G401 (cell line): ENCODE data around the gene SNAP23. TPM values are rescaled to one million over a fixed set of nuclear protein-coding genes. Genes with fewer than 3 reads are reported as not detected.

Experiments
- DNase-seq: peaks from one replicate; pipeline ENCODE4 v3.0.0-alpha.2; 2015; ENCODE audit warnings: low spot score
- in situ Hi-C: cut with HindIII; loops from 2 replicates; pipeline ENCODE4 v1.10.0; 2016; ENCODE audit warnings: low sequenced_read_pairs, mixed read lengths
- total RNA-seq: library from RNA; depleted of rRNA; stranded (reverse); fragments of >200 nt; shearing (Covaris generic); gene quantifications from 2 replicates; pipeline ENCODE4 v1.2.3, GENCODE V29; 2014; rRNA removed

SNAP23 gene
- 98.5 and 122 TPM in 2 replicates for total RNA-seq

DNA sequence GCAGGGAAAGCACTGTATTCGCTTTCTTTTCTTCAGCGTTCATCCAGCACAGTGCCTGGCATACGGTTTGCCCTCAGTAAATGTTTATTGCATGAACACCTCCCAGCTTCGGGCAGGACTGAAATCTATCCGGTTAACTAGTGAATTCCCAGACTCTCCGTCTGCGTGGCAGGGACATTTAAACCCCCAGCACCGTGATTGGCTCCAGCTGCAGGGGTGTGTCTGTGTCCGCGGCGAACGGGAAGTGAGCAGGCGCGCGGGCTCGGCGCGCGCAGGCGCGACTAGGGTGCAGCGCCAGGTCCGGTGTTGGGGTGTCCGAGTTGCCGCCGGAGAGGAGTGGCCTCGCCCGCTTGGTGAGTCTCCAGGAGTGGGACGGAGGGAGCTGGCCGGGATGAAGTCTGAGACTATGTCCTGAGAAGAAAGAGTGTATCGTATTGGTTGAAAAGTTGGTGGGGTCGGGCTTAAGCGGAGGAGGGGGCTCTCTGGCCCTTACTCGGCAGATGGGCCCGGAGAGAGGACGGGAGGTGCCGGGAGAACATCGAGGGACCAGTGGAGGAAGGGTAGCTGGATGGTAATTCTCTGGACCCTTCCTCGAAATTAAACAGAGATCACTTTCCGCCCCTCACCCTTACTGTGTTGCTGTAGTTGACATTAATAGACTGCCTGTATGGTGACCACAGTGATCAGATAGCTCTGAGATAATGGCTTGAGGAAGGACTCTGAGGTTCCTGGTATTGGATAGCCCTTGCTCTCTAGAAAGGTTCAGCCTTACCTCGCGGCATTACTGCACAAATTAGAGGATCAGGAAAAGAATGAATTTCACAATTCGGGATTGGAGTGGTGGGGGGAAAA is at the start of gene SNAP23:
TSS of gene SNAP23 (plus strand) at position 274 of the 852 bp plus-strand sequence. CDS start 16,213 bp downstream, outside the sequence.
- peak; percentile 96 for DNase-seq
- in situ Hi-C loops: no loop called here

DNA sequence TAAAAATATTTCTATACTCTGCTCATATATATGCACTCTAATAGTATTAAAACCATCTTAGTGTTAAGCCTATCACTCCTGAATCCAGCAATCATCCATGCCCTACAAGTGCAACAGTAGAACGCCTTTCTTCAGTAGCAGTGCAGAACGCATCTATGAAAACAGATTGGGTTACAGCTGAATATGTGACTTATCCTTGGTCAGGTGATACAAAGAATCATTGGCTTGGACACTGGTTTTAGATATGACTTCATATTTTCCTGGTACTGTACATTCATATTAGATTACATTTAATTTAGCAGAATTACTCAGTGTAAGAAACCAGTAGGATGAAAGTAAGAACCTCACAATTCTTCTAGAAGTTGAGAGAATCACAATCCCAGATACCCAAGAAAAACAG is 47.8 kb upstream of the SNAP23 start:
- in situ Hi-C loops: no loop called here
- DNase-seq: no peak

DNA sequence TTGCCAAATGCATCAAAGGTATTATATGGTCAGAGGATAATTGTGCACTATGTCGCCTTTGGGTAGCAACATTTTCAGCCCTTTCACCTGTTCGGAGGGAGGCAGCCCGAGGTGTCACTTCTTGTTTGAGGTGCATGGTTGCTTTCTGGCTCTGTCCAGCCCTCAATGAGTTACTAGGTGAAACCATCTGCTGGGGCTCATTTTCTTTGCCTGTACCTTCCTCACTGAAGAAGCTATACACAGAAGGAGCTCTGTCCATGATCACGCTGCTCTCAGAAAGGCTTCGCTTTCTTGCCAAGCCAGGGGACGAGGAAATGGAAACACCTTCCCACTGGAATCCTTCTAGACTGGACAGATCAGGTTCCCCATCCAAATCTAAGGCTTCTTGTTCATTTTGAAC is 47.2 kb upstream of the SNAP23 start:
- DNase-seq: peak; percentile 78

DNA sequence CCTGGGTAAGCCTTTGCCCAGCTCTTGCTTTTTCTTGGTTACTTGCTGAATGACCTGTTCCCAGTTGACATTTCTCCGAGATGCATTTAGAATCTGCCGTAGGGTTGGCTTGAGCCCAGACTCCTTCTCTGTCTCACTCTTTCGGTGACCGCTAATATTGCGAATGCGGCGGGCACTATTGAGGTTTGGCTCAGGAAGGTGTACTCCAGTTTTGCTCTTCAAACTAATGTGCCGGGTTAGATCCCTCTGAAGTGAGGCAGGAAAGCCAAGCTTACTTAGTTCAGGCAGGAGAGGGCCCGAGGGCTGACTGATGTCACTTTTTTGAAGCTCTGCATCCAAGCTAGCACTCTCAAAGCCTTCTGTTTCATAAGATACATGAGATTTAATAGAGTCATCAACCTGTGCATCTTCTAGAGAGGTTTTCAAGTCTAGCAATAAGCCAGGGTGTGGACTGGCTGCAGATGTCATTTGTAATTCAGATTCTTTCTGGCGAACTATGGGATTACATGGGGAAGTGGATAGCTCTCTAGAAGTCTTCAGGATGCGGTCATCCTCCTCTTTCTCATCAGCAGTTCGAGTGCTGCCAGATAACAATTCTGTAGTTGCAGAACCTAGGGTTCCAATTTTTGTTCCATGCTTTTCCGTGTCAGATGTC is 45.5 kb upstream of the SNAP23 start:
- in situ Hi-C loops: no loop called here
- no peak for DNase-seq

More for the DNA sequence above, 47.2 kb upstream of the SNAP23 start:
- in situ Hi-C loops: no loop called here

DNA sequence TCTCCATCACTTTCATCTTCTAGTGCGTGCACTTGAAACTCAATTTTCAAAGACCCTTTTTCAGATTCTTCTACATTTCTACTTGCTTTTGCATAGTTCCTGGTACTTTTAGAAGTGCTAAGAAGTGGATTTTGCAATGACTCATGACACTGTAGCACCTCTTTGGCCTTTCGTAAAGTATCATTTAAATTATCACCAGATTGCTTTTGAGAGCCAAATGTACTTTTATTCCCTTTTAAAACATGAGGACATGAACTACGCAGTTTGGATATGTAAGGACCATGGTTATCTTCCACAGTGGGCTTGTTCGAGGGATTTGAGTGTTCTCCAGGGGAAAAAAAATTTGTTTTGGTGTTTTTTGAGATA is 45.0 kb upstream of the SNAP23 start:
- no peak for DNase-seq
- in situ Hi-C loops: no loop called here

DNA sequence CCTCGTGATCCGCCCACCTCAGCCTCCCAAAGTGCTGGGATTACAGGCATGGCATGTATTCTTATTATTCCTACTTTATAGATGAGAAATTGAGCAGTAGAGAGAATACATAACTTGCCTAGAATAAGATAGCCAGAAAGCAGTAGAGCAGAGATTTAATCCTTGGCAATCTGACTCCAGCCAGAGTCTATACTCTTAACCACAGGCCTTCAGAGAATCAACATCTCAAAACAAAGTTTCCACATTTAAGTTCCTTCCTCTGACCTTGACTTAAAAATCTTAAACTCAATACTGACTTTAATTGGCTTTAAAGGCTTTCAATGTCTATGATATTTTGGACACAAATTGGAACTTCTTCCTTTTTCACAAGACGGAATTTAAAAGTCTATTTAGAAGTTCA is 41.6 kb upstream of the SNAP23 start:
- DNase-seq: no peak
- in situ Hi-C loops: no loop called here

DNA sequence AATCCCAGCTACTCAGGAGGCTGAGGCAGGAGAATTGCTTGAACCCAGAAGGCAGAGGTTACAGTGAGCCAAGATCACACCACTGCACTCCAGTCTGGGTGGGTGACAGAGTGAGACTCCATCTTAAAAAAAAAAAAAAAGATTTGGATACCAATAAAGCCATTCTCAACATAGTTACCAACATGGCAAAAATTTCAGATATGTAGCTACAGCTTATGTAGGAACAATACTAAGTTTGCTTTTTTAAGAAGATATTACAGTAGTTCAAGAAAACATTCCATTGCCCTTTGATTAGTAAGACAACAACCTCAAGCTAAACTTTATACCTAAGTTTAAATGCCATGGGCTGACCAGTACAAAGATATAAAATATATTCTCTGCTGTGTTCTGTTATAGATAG is 38.9 kb upstream of the SNAP23 start:
- DNase-seq: no peak
- in situ Hi-C loops: no loop called here

DNA sequence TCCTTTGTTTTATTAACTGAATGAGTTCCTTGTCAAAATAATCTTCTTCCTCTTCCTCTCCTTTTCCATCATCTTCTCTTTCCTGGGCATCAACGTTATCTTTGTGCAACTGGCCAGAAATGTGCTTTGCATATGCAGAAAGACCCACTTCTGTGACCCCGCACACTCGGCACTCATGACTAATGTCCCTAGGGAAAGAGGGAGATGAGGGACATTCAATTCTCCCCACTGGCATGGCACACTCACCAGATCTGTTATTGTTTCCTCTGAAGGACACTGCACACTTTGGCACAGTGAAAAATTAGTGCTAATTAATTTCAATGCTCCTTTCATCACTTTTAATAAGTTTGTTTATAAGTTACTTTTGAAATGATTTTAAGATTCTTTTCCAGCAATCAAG is 38.5 kb upstream of the SNAP23 start:
- no peak for DNase-seq
- in situ Hi-C loops: no loop called here

DNA sequence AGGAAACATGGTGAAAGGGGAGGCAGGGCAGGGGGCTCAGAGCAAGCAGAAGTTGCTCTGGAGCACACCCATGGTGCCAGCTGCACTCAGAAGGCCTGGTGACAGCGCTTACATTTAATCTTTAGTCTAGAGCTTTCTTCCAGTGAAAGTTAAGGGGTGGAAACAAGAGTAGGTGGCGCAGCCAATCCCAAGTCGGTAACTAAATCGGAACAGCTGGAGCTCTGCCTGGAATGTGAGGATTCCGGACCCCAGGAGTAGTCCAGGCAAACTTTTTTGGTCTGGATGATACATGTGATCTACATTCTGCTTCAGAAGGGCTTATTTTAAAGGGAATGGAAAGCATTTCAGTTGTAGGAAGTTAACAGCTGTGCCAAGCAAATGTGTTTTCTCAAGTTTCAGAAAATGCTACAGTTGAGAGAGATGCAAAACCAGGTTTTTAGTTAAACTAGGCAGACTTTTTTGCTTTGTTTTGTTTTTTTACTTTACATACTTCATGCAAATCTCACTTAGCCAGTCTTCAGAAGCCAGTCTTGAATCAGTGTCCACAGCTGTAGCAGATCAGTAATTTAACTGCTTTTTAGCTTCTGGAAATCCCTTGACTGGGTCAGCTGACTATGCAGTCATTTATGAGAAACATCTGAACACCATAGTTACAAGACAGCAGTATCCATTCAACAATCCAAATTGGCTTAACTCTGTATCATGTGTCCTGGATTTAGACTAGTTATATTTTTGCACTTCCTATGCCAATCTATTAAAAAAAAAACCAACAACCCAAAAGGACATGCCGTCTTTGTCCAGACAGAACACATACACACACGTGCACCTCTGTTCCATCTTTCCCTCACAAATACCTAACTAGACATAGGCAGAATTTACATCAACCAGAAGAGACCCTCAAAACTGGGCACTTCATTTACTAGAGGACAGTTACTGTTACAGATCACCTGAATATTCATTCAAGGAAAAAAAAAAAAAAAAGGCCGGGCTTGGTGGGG is 37.7 kb upstream of the SNAP23 start:
- in situ Hi-C loops: no loop called here
- DNase-seq: peak; percentile 72

DNA sequence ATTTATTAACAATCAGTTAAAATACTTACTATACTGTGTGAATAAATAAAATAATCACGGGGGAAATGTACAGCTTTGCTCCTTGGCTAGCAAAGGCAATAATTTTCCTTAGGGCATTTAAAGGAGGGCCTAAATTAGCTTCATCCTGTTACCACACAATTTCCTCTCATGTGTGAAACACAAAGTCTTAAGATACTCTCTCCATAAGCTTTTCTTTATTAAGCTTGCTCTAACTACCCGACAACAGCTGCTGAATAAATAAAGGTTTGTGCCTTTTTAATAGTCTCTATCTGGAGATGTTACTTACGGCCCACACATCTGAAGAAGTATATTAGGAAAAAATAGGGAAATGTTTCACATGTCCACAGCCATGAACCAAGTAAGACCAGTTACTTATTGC is 34.2 kb upstream of the SNAP23 start:
- DNase-seq: no peak
- in situ Hi-C loops: no loop called here

DNA sequence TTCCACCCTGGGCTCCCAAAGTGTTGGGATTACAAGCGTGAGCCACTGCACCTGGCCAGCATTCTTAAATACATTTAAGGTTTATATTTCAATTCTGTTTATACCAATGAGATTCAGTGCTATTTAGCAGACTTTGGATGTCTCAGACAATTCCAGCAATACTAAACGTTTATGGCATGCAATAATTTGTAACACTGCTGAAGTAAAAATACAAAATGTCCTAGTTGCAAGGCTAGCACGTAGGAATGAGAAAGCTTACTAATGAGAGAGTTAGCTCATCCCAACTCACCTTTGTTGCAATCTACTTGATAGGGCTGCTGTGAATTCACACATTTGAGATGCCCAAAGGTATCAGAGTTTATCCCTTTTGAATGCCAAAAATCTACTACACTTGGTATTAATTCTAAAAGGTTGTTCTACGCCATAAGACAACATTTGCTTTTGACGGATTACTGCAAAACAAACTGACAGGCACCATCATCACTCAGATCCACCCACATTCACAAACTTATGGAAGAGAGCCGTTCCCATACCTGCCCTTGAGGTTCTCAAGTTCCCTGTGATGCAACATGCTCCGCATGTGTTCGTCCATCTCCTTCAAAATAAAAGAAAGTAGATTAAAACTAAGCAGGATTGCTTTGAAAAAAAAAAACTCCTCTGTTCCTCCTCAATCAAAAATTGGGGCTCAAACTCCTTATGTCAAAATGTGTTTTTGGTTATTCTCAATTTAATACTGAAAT is 29.7 kb upstream of the SNAP23 start:
- in situ Hi-C loops: no loop called here
- no peak for DNase-seq

DNA sequence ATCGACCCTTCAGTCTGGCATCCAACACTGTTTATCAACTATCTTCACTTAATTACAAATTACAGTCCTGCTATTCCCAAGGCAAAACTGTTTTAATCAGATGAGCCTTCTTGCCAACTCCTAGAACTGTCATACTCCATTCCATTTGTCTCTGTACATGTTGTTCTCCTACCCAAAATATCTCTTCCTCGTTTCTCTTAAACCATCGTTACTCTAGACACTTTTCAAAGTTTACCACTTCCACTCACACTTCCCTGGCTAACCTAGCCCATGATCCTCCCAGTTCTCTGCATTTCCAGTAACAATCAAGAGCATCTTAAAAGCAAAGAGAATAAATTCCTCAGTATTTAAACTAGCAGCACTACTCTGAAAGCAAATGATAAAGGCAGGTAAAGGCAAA is 24.4 kb upstream of the SNAP23 start:
- in situ Hi-C loops: no loop called here
- no peak for DNase-seq

DNA sequence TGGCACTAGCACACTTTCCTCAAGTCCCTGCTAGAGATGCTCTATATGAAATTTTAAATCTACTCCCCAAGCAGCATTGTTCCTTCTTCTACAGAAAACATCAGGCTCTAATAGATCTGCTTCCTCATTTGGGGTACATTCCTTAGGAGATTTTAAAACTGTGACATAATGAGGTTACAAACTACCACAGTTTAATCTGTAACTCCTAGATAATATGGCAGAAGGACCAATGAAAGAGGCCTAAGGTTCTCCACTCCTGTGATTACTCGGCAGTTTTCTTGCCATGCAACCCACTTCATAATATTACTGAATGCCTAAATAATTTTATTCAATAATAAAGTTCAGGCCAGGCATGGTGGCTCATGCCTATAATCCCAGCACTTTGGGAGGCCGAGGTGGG is 20.6 kb upstream of the SNAP23 start:
- in situ Hi-C loops: no loop called here

DNA sequence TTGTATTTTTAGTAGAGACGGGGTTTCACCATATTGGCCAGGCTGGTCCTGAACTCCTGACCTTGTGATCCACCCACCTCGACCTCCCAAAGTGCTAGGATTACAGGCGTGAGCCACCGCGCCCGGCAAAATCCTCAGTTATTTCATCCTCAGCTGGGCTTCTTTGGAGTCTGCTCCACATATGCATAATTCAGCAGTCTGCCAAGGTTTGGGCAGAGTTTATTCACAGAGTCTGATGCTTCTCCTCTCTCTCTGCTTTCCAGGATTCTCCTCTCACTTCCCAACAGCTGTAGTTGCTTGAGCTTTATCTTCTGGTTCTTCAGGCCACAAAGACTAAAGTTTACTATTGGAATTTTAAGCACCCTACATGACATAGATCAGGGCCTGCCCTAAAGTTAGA is 12.7 kb upstream of the SNAP23 start:
- in situ Hi-C loops: no loop called here
- no peak for DNase-seq

More for the DNA sequence above, 20.6 kb upstream of the SNAP23 start:
- DNase-seq: no peak

DNA sequence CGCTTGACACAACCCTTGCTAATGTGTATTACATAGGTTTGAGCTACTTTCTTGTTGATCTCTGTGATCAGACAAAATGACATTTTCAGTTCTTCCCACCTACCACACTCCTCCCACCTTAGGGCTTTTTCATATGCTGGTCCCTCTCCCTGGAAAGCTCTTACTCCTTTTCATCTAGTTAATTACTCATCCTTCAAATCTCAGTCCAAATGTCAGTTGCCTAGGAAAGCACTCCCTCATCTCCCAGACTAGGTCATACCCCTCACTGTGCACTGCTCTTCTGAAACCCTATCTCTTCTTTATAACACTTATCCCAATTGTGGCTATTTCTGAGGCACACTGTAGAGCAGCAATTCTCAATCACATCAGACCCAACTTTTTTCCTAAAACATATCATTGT is 11.8 kb upstream of the SNAP23 start:
- in situ Hi-C loops: no loop called here
- no peak for DNase-seq

DNA sequence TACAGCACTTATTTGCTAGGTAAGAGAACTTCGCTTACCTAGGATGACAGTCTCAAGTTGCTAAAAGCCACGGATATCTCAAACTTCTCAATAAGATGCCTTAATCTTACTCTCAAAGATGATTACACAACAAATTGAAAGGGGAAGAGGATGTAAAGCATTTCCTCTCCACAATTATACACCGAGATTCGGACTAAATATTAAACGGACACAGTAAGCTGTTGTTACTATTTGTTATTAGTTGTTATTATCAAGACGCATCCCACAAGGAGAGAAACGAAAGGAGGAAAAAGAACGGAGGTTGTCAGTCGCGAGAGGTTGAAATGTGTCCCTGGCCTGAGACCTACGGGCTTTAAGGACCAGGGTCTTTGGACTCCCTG is 5.2 kb upstream of the SNAP23 start:
- in situ Hi-C loops: no loop called here
- no peak for DNase-seq

DNA sequence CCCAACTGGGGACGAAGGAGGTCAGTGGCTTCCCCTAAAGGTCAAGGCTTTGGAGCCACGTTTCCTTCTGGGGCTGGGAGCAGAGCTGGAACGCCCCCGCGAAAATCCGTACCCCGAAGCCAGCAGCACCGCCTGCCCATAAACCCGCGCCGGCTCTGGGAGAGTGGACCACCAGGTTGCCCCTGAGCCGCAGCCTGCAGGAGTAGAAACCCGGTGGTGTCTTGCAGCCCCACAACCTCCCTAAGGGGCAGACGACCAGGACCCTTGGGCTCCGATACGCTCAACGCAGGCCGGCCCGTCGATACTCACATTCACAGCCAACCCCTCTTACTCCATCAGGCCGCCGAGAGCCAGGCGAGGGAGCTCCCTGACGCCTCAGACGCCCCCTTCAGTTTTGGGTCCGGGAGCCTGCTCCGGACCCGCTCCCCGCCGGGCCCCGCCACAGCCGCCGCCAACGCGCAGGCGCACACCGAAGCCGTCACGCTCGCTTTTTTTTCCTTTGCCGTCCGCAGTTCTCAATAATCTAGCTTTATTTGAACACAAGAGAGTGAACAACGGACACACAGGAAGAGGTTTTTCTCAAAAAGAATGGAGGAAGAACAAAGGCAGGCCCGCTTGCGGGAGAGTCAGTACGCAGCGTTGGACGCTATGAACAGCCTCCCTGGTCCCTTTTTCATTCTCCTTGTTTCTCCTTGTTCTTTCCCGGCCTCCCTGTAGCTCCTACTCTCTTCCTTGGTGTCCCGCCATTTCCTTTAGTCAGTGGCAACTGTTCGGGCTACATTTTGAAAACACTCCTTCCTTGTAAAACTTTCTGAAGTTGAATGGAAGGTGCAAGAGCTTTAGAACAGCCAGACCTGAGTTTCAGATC is 4.5 kb upstream of the SNAP23 start, which contains the start of gene ZNF106:
TSS of gene ZNF106 (minus strand) at position 471 of the 868 bp plus-strand sequence. CDS start 18,852 bp downstream, outside the sequence.
- in situ Hi-C loops: no loop called here

More for the DNA sequence above, 4.5 kb upstream of the SNAP23 start, which contains the start of gene ZNF106:
- peak; percentile 91 for DNase-seq
